DND-41 (cell line): ENCODE results near the gene LYL1.

Experiments
- CTCF ChIP-seq: IDR thresholded peaks from 2 replicates; pipeline ENCODE4 v1.5.1; 2012; ENCODE audit warnings: borderline replicate concordance, low read length, moderate library complexity, mild to moderate bottlenecking; ENCODE audit not compliant: poor library complexity, severe bottlenecking; ENCODE audit errors: extremely low read depth
- EZH2 ChIP-seq: IDR thresholded peaks from 3 replicates; pipeline ENCODE4 v1.6.1; 2012; ENCODE audit warnings: borderline replicate concordance, low read depth, mild to moderate bottlenecking, moderate library complexity, low read length, inconsistent platforms; ENCODE audit not compliant: severe bottlenecking

GRCh38 chr19:13135068-13136062, 32.7 kb upstream of the LYL1 start:
- TF ChIP-seq CTCF (no peak), EZH2 (no peak)
